Measurements from ENCODE around the gene GATA3. TPM values are rescaled to one million over a fixed set of nuclear protein-coding genes. Genes with fewer than 3 reads are reported as not detected.

The GATA3 gene
- total and polyA plus RNA-seq, 8 donors = 1.7 to 4.7 (median 2.7) TPM

- intact Hi-C loops (cut with DNase I) = no loop called here
- DNase-seq (no peak), ATAC-seq (no peak)
- H3K36me3 ChIP-seq = no peaks in the 10 kb centered on the region
- no peak for TF ChIP-seq CTCF (IDR thresholded peaks at IDR 0.05)
- no peak overlapping the region for H3K27ac ChIP-seq
- no peaks in the 10 kb centered on the region for H3K4me1 ChIP-seq
- no peak overlapping the region for H3K4me3 ChIP-seq
- H3K9me3 ChIP-seq = no peaks in the 10 kb centered on the region
- peaks cover 0 to 37% of the 10 kb centered on the region in 2 donors for H3K27me3 ChIP-seq
Observed at GRCh38 chr10:8075282-8076260, 21.1 kb downstream of the GATA3 start.

GRCh38 chr10:8076933-8077332 is 22.4 kb downstream of the GATA3 start:
- H3K4me1 ChIP-seq = no peaks in the 10 kb centered on the region
- no peak overlapping the region for H3K4me3 ChIP-seq
- H3K36me3 ChIP-seq = no peaks in the 10 kb centered on the region
- no peak overlapping the region for H3K27ac ChIP-seq
- DNase-seq (no peak), ATAC-seq (no peak)
- H3K9me3 ChIP-seq = no peaks in the 10 kb centered on the region
- TF ChIP-seq CTCF (IDR thresholded peaks at IDR 0.05) = no peak
- peaks cover 0 to 31% of the 10 kb centered on the region in 2 donors for H3K27me3 ChIP-seq
- intact Hi-C loops (cut with DNase I) = no loop called here

- intact Hi-C loops (cut with DNase I) = no loop called here
- no peak overlapping the region for H3K4me3 ChIP-seq
- H3K27ac ChIP-seq = no peak overlapping the region
- no peaks in the 10 kb centered on the region for H3K36me3 ChIP-seq
- TF ChIP-seq CTCF (IDR thresholded peaks at IDR 0.05) = no peak
- ATAC-seq (no peak), DNase-seq (no peak)
- H3K27me3 ChIP-seq = peaks cover 0 to 26% of the 10 kb centered on the region in 2 donors
- H3K4me1 ChIP-seq = no peaks in the 10 kb centered on the region
- H3K9me3 ChIP-seq = no peaks in the 10 kb centered on the region
Observed at GRCh38 chr10:8078027-8078426, 23.5 kb downstream of the GATA3 start.

GRCh38 chr10:8079126-8079525 is 24.6 kb downstream of the GATA3 start:
- DNase-seq = no peak
- Histone ChIP-seq H3K36me3 (no peaks in the 10 kb centered on the region), H3K27me3 (peaks cover 0 to 26% of the 10 kb centered on the region in 2 donors), H3K4me1 (no peaks in the 10 kb centered on the region), H3K27ac (no peak overlapping the region), H3K9me3 (no peaks in the 10 kb centered on the region), H3K4me3 (no peak overlapping the region)
- intact Hi-C loops (cut with DNase I) = no loop called here
- ATAC-seq = no peak
- TF ChIP-seq CTCF (IDR thresholded peaks at IDR 0.05) = no peak

GRCh38 chr10:8084799-8085198 is 30.3 kb downstream of the GATA3 start:
- no peak for ATAC-seq
- H3K27ac ChIP-seq = no peak overlapping the region
- TF ChIP-seq CTCF (IDR thresholded peaks at IDR 0.05) = no peak
- no peak overlapping the region for H3K4me3 ChIP-seq
- H3K27me3 ChIP-seq = peaks cover 0 to 4% of the 10 kb centered on the region in 2 donors
- no peak for DNase-seq
- no peaks in the 10 kb centered on the region for H3K9me3 ChIP-seq
- intact Hi-C loops (cut with DNase I) = no loop called here
- no peaks in the 10 kb centered on the region for H3K36me3 ChIP-seq
- no peaks in the 10 kb centered on the region for H3K4me1 ChIP-seq

All from left lung (tissue), 10 donors.